Gastroesophageal sphincter (tissue), 4 donors: ENCODE results near the gene CPXM2. TPM values are rescaled to one million over a fixed set of nuclear protein-coding genes. Genes with fewer than 3 reads are reported as not detected.
A peak's percentile ranks its signal among the peaks of the same experiment; 100 is the strongest.

ENCODE experiments used
- ATAC-seq: fragments of 150-250 bp; one replicate; pipeline ENCODE4 v1.9.1; 2016; ENCODE audit warnings: mild to moderate bottlenecking, moderate library complexity
- H3K27ac ChIP-seq, 4 donors: fragments of 200-600 bp; sonication (generic) in 3 of 4; 1 replicate in 3 of 4; 2 replicates in 1 of 4; pipeline ENCODE4 v1.5.1; 2016 to 2019
- H3K27me3 ChIP-seq: fragments of 200-600 bp; sonication (generic); one replicate; pipeline ENCODE4 v1.5.1; 2019
- H3K36me3 ChIP-seq, 2 donors: fragments of 200-600 bp; sonication (generic); one replicate each; pipeline ENCODE4 v1.5.1; 2019; ENCODE audit warnings: control low read depth in 1 of 2
- H3K4me1 ChIP-seq, 3 donors: fragments of 200-600 bp; sonication (generic); 1 replicate in 2 of 3; 2 replicates in 1 of 3; pipeline ENCODE4 v1.5.1; 2016 to 2019; ENCODE audit warnings: control low read depth in 2 of 3
- H3K4me3 ChIP-seq, 2 donors: fragments of 200-600 bp; sonication (generic); one replicate each; pipeline ENCODE4 v1.5.1; 2019; ENCODE audit warnings: mild to moderate bottlenecking in 1 of 2, moderate library complexity in 1 of 2
- H3K9me3 ChIP-seq, 3 donors: fragments of 200-600 bp; sonication (generic); one replicate each; pipeline ENCODE4 v1.5.1; 2017 to 2019; ENCODE audit warnings: control low read depth in 2 of 3
- CTCF ChIP-seq, 4 experiments: fragments of 200-600 bp in 2 of 4; fragments of 450-650 bp in 2 of 4; sonication (generic) in 1 of 4; IDR thresholded peaks; one replicate each; pipeline ENCODE4 v1.5.1; 2017 to 2019; ENCODE audit warnings: antibody characterized with exemption in 4 of 4, mild to moderate bottlenecking in 2 of 4, moderate library complexity in 2 of 4
- EP300 ChIP-seq: sonication (generic); formaldehyde crosslinking; IDR thresholded peaks from one replicate; pipeline ENCODE4 v1.6.1; 2017; ENCODE audit warnings: antibody characterized with exemption, mild to moderate bottlenecking
- POLR2A ChIP-seq, 2 donors: fragments of 450-650 bp; IDR thresholded peaks; one replicate each; pipeline ENCODE4 v1.6.1; 2017; ENCODE audit warnings: antibody characterized with exemption in 2 of 2, mild to moderate bottlenecking in 2 of 2, moderate library complexity in 1 of 2
- POLR2AphosphoS5 ChIP-seq: sonication (generic); formaldehyde crosslinking; IDR thresholded peaks from one replicate; pipeline ENCODE4 v1.6.1; 2017; ENCODE audit warnings: antibody characterized with exemption
- WGBS, 2 donors: methylation state at CpG; one replicate each; pipeline ENCODE4 v1.1.5; 2018; ENCODE audit warnings: low coverage in 1 of 2; 5-methylcytosine and 5-hydroxymethylcytosine counted together
- total RNA-seq, 4 donors: library from RNA; depleted of rRNA; stranded (reverse); fragments of >200 nt; gene quantifications; one replicate each; pipeline ENCODE4 v1.1.0, GENCODE V29; 2016

The CPXM2 gene
- total RNA-seq, 4 donors from 2014 or later = 57.1 to 165 (median 85.1) TPM

GRCh38 chr10:123890756-123891143 is 857 bp downstream of the CPXM2 start:
- ATAC-seq = peak; percentile 20
- peaks cover 8% of the 10 kb centered on the region for H3K27me3 ChIP-seq
- H3K9me3 ChIP-seq = no peaks in the 10 kb centered on the region
- peaks cover 0 to 66% (median 15%) of the 10 kb centered on the region in 3 donors for H3K4me1 ChIP-seq
- no peak for TF ChIP-seq CTCF (IDR thresholded peaks at IDR 0.05)
- peak in 1 of 2 donors; percentile 2 for TF ChIP-seq POLR2A (IDR thresholded peaks at IDR 0.05)
- 44% methylated on average over 4 of the region's 6 CpGs; no CpG with 5 or more reads in 1 of the 2 donors for WGBS, 2 donors
- peak overlapping the region; percentile 53 to 78 for H3K4me3 ChIP-seq
- peak overlapping the region; percentile 92 to 99 (median 95) for H3K27ac ChIP-seq
- no peaks in the 10 kb centered on the region for H3K36me3 ChIP-seq

GRCh38 chr10:123890226-123890625 is 1.4 kb downstream of the CPXM2 start:
- H3K4me1 ChIP-seq = peaks cover 0 to 66% (median 15%) of the 10 kb centered on the region in 3 donors
- H3K4me3 ChIP-seq = peak overlapping the region; percentile 53 to 78
- no peaks in the 10 kb centered on the region for H3K9me3 ChIP-seq
- peak overlapping the region; percentile 92 to 99 (median 95) for H3K27ac ChIP-seq
- TF ChIP-seq POLR2A (IDR thresholded peaks at IDR 0.05) = no peak
- TF ChIP-seq EP300 = no peak
- TF ChIP-seq POLR2AphosphoS5 = peak; percentile 47
- WGBS, 2 donors = 0% methylated on average over 1 of the region's 8 CpGs; no CpG with 5 or more reads in 1 of the 2 donors
- H3K27me3 ChIP-seq = peaks cover 8% of the 10 kb centered on the region
- H3K36me3 ChIP-seq = no peaks in the 10 kb centered on the region
- ATAC-seq = peak; percentile 39

GRCh38 chr10:123889821-123890220 is 1.8 kb downstream of the CPXM2 start:
- no peak for ATAC-seq
- Histone ChIP-seq H3K4me3 (peak overlapping the region; percentile 53 to 78), H3K27me3 (peaks cover 8% of the 10 kb centered on the region), H3K36me3 (no peaks in the 10 kb centered on the region), H3K9me3 (no peaks in the 10 kb centered on the region), H3K4me1 (peaks cover 0 to 68% (median 16%) of the 10 kb centered on the region in 3 donors), H3K27ac (peak overlapping the region; percentile 92 to 99 (median 95))
- WGBS, 2 donors = 42 to 50% methylated on average over 2 to 4 of the region's 4 CpGs
- no peak for TF ChIP-seq POLR2A (IDR thresholded peaks at IDR 0.05)
- TF ChIP-seq POLR2AphosphoS5 = no peak
- no peak for TF ChIP-seq CTCF (IDR thresholded peaks at IDR 0.05)
- TF ChIP-seq EP300 = no peak

GRCh38 chr10:123888751-123889150 is 2.9 kb downstream of the CPXM2 start:
- H3K4me3 ChIP-seq = peak overlapping the region in 1 of 2 donors; percentile 78
- H3K4me1 ChIP-seq = peaks cover 0 to 79% (median 27%) of the 10 kb centered on the region in 3 donors

GRCh38 chr10:123888256-123888655 is 3.4 kb downstream of the CPXM2 start:
- no peak for ATAC-seq
- Histone ChIP-seq H3K4me1 (peaks cover 3 to 84% (median 31%) of the 10 kb centered on the region in 3 donors), H3K27me3 (peaks cover 8% of the 10 kb centered on the region), H3K4me3 (peak overlapping the region in 1 of 2 donors; percentile 78), H3K36me3 (no peaks in the 10 kb centered on the region), H3K9me3 (no peaks in the 10 kb centered on the region), H3K27ac (peak overlapping the region in 3 of 4 donors; percentile 94 to 99 (median 96))
- no peak for TF ChIP-seq POLR2AphosphoS5
- WGBS, 2 donors = 20 to 48% methylated on average over 1 to 3 of the region's 3 CpGs

More at GRCh38 chr10:123888751-123889150, 2.9 kb downstream of the CPXM2 start:
- H3K36me3 ChIP-seq = no peaks in the 10 kb centered on the region
- H3K9me3 ChIP-seq = no peaks in the 10 kb centered on the region
- TF ChIP-seq EP300 (no peak), CTCF (IDR thresholded peaks at IDR 0.05) (no peak), POLR2A (IDR thresholded peaks at IDR 0.05) (no peak), POLR2AphosphoS5 (no peak)
- peaks cover 8% of the 10 kb centered on the region for H3K27me3 ChIP-seq
- peak overlapping the region in 3 of 4 donors; percentile 94 to 99 (median 96) for H3K27ac ChIP-seq
- WGBS, 2 donors = 33% methylated on average over 3 of the region's 5 CpGs; no CpG with 5 or more reads in 1 of the 2 donors
- no peak for ATAC-seq

- TF ChIP-seq POLR2A (IDR thresholded peaks at IDR 0.05) (no peak), POLR2AphosphoS5 (no peak), CTCF (IDR thresholded peaks at IDR 0.05) (no peak), EP300 (no peak)
- ATAC-seq = no peak
- 61 to 66% methylated on average over 6 of the region's 6 CpGs for WGBS, 2 donors
- peaks cover 6 to 87% (median 31%) of the 10 kb centered on the region in 3 donors for H3K4me1 ChIP-seq
- H3K9me3 ChIP-seq = no peaks in the 10 kb centered on the region
- no peaks in the 10 kb centered on the region for H3K36me3 ChIP-seq
- H3K4me3 ChIP-seq = no peak overlapping the region
- H3K27ac ChIP-seq = peak overlapping the region; percentile 14 to 99 (median 77)
- H3K27me3 ChIP-seq = peaks cover 1% of the 10 kb centered on the region
Measured at GRCh38 chr10:123886292-123886691, 5.3 kb downstream of the CPXM2 start.
